Measurements from ENCODE around the gene REEP5. TPM values are rescaled to one million over a fixed set of nuclear protein-coding genes. Genes with fewer than 3 reads are reported as not detected.

The REEP5 gene
- total RNA-seq, 2 donors from 2014 or later, result 61.0 to 164 TPM

GRCh38 chr5:112918679-112919078 lies 3.3 kb downstream of the REEP5 start:
- Histone ChIP-seq H3K36me3 (no peaks in the 10 kb centered on the region), H3K27me3 (replicated peaks; ENCODE audit: insufficient read depth) (no peaks in the 10 kb centered on the region), H3K27ac (no peak overlapping the region), H3K4me3 (no peak overlapping the region), H3K4me1 (replicated peaks) (peaks cover 4% of the 10 kb centered on the region), H3K9me3 (no peaks in the 10 kb centered on the region)
- no peak for TF ChIP-seq POLR2A (IDR thresholded peaks at IDR 0.05)
- DNase-seq (ENCODE audit: low spot score), result no peak
- 48% methylated on average over 1 of the region's 1 CpG for WGBS
- intact Hi-C loops (cut with DNase I), result no loop called here

- TF ChIP-seq POLR2AphosphoS5 (IDR thresholded peaks at IDR 0.05) (no peak), POLR2A (IDR thresholded peaks at IDR 0.05) (no peak)
- TF ChIP-seq, protein P1, sequence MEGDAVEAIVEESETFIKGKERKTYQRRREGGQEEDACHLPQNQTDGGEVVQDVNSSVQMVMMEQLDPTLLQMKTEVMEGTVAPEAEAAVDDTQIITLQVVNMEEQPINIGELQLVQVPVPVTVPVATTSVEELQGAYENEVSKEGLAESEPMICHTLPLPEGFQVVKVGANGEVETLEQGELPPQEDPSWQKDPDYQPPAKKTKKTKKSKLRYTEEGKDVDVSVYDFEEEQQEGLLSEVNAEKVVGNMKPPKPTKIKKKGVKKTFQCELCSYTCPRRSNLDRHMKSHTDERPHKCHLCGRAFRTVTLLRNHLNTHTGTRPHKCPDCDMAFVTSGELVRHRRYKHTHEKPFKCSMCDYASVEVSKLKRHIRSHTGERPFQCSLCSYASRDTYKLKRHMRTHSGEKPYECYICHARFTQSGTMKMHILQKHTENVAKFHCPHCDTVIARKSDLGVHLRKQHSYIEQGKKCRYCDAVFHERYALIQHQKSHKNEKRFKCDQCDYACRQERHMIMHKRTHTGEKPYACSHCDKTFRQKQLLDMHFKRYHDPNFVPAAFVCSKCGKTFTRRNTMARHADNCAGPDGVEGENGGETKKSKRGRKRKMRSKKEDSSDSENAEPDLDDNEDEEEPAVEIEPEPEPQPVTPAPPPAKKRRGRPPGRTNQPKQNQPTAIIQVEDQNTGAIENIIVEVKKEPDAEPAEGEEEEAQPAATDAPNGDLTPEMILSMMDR (IDR thresholded peaks at IDR 0.05), result no peak
- H3K4me3 ChIP-seq, result no peak overlapping the region
- no peak overlapping the region for H3K27ac ChIP-seq
- no peaks in the 10 kb centered on the region for H3K36me3 ChIP-seq
- intact Hi-C loops (cut with DNase I), result no loop called here
- H3K27me3 ChIP-seq (replicated peaks; ENCODE audit: insufficient read depth), result no peaks in the 10 kb centered on the region
- WGBS, result 52% methylated on average over 3 of the region's 3 CpGs
- no peak for DNase-seq (ENCODE audit: low spot score)
- peaks cover 4% of the 10 kb centered on the region for H3K4me1 ChIP-seq (replicated peaks)
- no peaks in the 10 kb centered on the region for H3K9me3 ChIP-seq
Observed at GRCh38 chr5:112918136-112918535, 3.9 kb downstream of the REEP5 start.

DNA sequence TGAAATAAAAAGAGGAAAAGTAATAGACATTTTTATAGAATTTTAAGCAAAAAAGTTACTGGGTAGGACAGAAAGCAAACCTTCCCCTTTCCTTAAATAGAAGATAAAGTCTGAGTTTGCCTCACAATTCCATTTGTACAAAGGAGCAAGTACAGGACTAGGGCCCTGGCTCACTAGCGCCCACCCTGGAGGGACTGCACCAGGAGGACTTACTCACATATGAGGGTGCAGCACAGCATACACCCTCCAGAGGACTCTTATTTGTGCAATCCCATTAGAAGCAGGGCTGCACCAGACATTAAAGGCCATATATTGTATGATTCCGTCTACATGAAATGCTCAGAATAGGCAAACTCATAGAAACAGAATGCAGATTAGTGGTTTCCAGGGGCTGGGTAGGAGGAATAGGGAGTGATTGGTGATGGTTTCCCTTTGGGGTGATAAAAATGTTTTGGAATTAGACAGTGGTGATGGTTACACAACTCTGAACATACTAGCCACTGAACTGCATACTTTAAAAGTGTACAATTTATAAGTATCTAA lies 4.5 kb downstream of the REEP5 start:
- intact Hi-C loops (cut with DNase I), result no loop called here
- Histone ChIP-seq H3K4me1 (replicated peaks) (peaks cover 4% of the 10 kb centered on the region), H3K4me3 (no peak overlapping the region), H3K27ac (no peak overlapping the region), H3K27me3 (replicated peaks; ENCODE audit: insufficient read depth) (no peaks in the 10 kb centered on the region), H3K36me3 (no peaks in the 10 kb centered on the region), H3K9me3 (no peaks in the 10 kb centered on the region)
- DNase-seq (ENCODE audit: low spot score), result no peak
- 96% methylated on average over 2 of the region's 2 CpGs for WGBS
- TF ChIP-seq, protein P1 (IDR thresholded peaks at IDR 0.05), result no peak
- TF ChIP-seq POLR2A (IDR thresholded peaks at IDR 0.05) (no peak), POLR2AphosphoS5 (IDR thresholded peaks at IDR 0.05) (no peak)

GRCh38 chr5:112915831-112916230 lies 6.2 kb downstream of the REEP5 start:
- no peaks in the 10 kb centered on the region for H3K36me3 ChIP-seq
- 27% methylated on average over 1 of the region's 1 CpG for WGBS
- H3K27ac ChIP-seq, result no peak overlapping the region
- H3K4me3 ChIP-seq, result no peak overlapping the region
- peaks cover 4% of the 10 kb centered on the region for H3K4me1 ChIP-seq (replicated peaks)
- DNase-seq (ENCODE audit: low spot score), result no peak
- intact Hi-C loops (cut with DNase I), result no loop called here
- TF ChIP-seq, protein P1 (IDR thresholded peaks at IDR 0.05), result no peak
- no peak for TF ChIP-seq POLR2AphosphoS5 (IDR thresholded peaks at IDR 0.05)
- no peak for TF ChIP-seq POLR2A (IDR thresholded peaks at IDR 0.05)
- no peaks in the 10 kb centered on the region for H3K27me3 ChIP-seq (replicated peaks; ENCODE audit: insufficient read depth)
- H3K9me3 ChIP-seq, result no peaks in the 10 kb centered on the region

- H3K36me3 ChIP-seq, result peaks cover 0 to 5% of the 10 kb centered on the region in 2 donors
- no peak overlapping the region for H3K4me3 ChIP-seq
- H3K27me3 ChIP-seq (replicated peaks; ENCODE audit: insufficient read depth), result no peaks in the 10 kb centered on the region
- WGBS, result 91% methylated on average over 4 of the region's 4 CpGs
- H3K27ac ChIP-seq, result no peak overlapping the region
- intact Hi-C loops (cut with DNase I), result no loop called here
- TF ChIP-seq POLR2A (IDR thresholded peaks at IDR 0.05) (no peak), POLR2AphosphoS5 (IDR thresholded peaks at IDR 0.05) (no peak)
- TF ChIP-seq, protein P1 (IDR thresholded peaks at IDR 0.05), result no peak
- no peak for DNase-seq (ENCODE audit: low spot score)
- no peaks in the 10 kb centered on the region for H3K4me1 ChIP-seq (replicated peaks)
- H3K9me3 ChIP-seq, result no peaks in the 10 kb centered on the region
Observed at GRCh38 chr5:112914584-112914983, 7.4 kb downstream of the REEP5 start.
